Subcutaneous abdominal adipose tissue (tissue), 5 donors: ENCODE measurements around the gene PCP2.

Source experiments
- H3K27ac ChIP-seq: one replicate; pipeline ENCODE4 v1.7.0; 2013; ENCODE audit warnings: low read depth, mild to moderate bottlenecking, inconsistent platforms, low read length, moderate library complexity
- H3K27me3 ChIP-seq, 5 donors: one replicate each; pipeline ENCODE4 v1.7.0; 2013; ENCODE audit warnings: low read length in 5 of 5, inconsistent platforms in 1 of 5; ENCODE audit not compliant: control insufficient read depth in 5 of 5, insufficient read depth in 4 of 5
- H3K36me3 ChIP-seq, 5 donors: one replicate each; pipeline ENCODE4 v1.7.0; 2013; ENCODE audit warnings: low read length in 5 of 5; ENCODE audit not compliant: control insufficient read depth in 5 of 5, insufficient read depth in 5 of 5
- H3K4me1 ChIP-seq, 5 donors: one replicate each; pipeline ENCODE4 v1.7.0; 2013; ENCODE audit warnings: low read length in 5 of 5, mild to moderate bottlenecking in 3 of 5, moderate library complexity in 1 of 5; ENCODE audit not compliant: control insufficient read depth in 5 of 5, insufficient read depth in 5 of 5
- H3K4me3 ChIP-seq, 5 donors: one replicate each; pipeline ENCODE4 v1.7.0; 2013; ENCODE audit warnings: low read length in 5 of 5, low read depth in 1 of 5
- H3K9ac ChIP-seq, 5 donors: one replicate each; pipeline ENCODE4 v1.7.0; 2013; ENCODE audit warnings: low read length in 5 of 5, mild to moderate bottlenecking in 4 of 5, moderate library complexity in 3 of 5
- H3K9me3 ChIP-seq, 5 donors: one replicate each; pipeline ENCODE4 v1.7.0; 2013; ENCODE audit warnings: low read length in 5 of 5; ENCODE audit not compliant: control insufficient read depth in 5 of 5
- donor health status: healthy.
- donor health status: healthy.
- donor health status: healthy.
- donor health status: healthy.
- donor health status: healthy.

The PCP2 gene

GRCh38 chr19:7610491-7611240 is 22.9 kb downstream of the PCP2 start:
- Histone ChIP-seq H3K9me3 (no peaks in the 10 kb centered on the region), H3K9ac (no peak overlapping the region), H3K27me3 (peaks cover under 1 to 7% (median 5%) of the 10 kb centered on the region in 5 donors), H3K4me3 (no peak overlapping the region), H3K27ac (no peak overlapping the region), H3K4me1 (no peaks in the 10 kb centered on the region), H3K36me3 (no peaks in the 10 kb centered on the region)

GRCh38 chr19:7607874-7608560 is 25.5 kb downstream of the PCP2 start:
- Histone ChIP-seq H3K27me3 (peaks cover 5 to 23% (median 16%) of the 10 kb centered on the region in 5 donors), H3K36me3 (no peaks in the 10 kb centered on the region), H3K9me3 (peaks cover 0 to 2% (median 0%) of the 10 kb centered on the region in 5 donors), H3K9ac (no peak overlapping the region), H3K4me3 (no peak overlapping the region), H3K4me1 (no peaks in the 10 kb centered on the region), H3K27ac (no peak overlapping the region)

- H3K27me3 ChIP-seq = peaks cover 5 to 23% (median 17%) of the 10 kb centered on the region in 5 donors
- no peak overlapping the region for H3K4me3 ChIP-seq
- peaks cover 0 to 2% (median 0%) of the 10 kb centered on the region in 5 donors for H3K9me3 ChIP-seq
- no peaks in the 10 kb centered on the region for H3K36me3 ChIP-seq
- no peaks in the 10 kb centered on the region for H3K4me1 ChIP-seq
- H3K9ac ChIP-seq = no peak overlapping the region
- no peak overlapping the region for H3K27ac ChIP-seq
Measured at GRCh38 chr19:7607212-7607873, 26.2 kb downstream of the PCP2 start.

- Histone ChIP-seq H3K9me3 (peaks cover 0 to 2% (median 0%) of the 10 kb centered on the region in 5 donors), H3K4me3 (no peak overlapping the region), H3K27ac (no peak overlapping the region), H3K4me1 (no peaks in the 10 kb centered on the region), H3K36me3 (no peaks in the 10 kb centered on the region), H3K27me3 (peaks cover 3 to 23% (median 19%) of the 10 kb centered on the region in 5 donors), H3K9ac (no peak overlapping the region)
Measured at GRCh38 chr19:7606289-7606688, 27.2 kb downstream of the PCP2 start.

- H3K9ac ChIP-seq = no peak overlapping the region
- H3K27ac ChIP-seq = no peak overlapping the region
- peaks cover 0 to 23% (median 19%) of the 10 kb centered on the region in 5 donors for H3K27me3 ChIP-seq
- H3K9me3 ChIP-seq = peaks cover 0 to 2% (median 0%) of the 10 kb centered on the region in 5 donors
- no peaks in the 10 kb centered on the region for H3K36me3 ChIP-seq
- no peak overlapping the region for H3K4me3 ChIP-seq
- no peaks in the 10 kb centered on the region for H3K4me1 ChIP-seq
Measured at GRCh38 chr19:7605490-7606222, 27.9 kb downstream of the PCP2 start.

GRCh38 chr19:7603919-7604318 is 29.6 kb downstream of the PCP2 start:
- peaks cover 0 to 24% (median 19%) of the 10 kb centered on the region in 5 donors for H3K27me3 ChIP-seq
- H3K27ac ChIP-seq = no peak overlapping the region
- H3K4me1 ChIP-seq = no peaks in the 10 kb centered on the region
- H3K9me3 ChIP-seq = peaks cover 0 to 2% (median 0%) of the 10 kb centered on the region in 5 donors
- H3K4me3 ChIP-seq = no peak overlapping the region
- H3K9ac ChIP-seq = no peak overlapping the region
- H3K36me3 ChIP-seq = no peaks in the 10 kb centered on the region

GRCh38 chr19:7602935-7603497 is 30.5 kb downstream of the PCP2 start:
- H3K9ac ChIP-seq = no peak overlapping the region
- peaks cover 3 to 30% (median 21%) of the 10 kb centered on the region in 5 donors for H3K27me3 ChIP-seq
- no peak overlapping the region for H3K4me3 ChIP-seq
- peaks cover 0 to 2% (median 0%) of the 10 kb centered on the region in 5 donors for H3K9me3 ChIP-seq
- H3K36me3 ChIP-seq = no peaks in the 10 kb centered on the region
- no peaks in the 10 kb centered on the region for H3K4me1 ChIP-seq
- H3K27ac ChIP-seq = no peak overlapping the region

- Histone ChIP-seq H3K36me3 (no peaks in the 10 kb centered on the region), H3K4me1 (no peaks in the 10 kb centered on the region), H3K9ac (no peak overlapping the region), H3K9me3 (peaks cover 0 to 2% (median 0%) of the 10 kb centered on the region in 5 donors), H3K27ac (no peak overlapping the region), H3K27me3 (peaks cover 8 to 35% (median 26%) of the 10 kb centered on the region in 5 donors), H3K4me3 (no peak overlapping the region)
Measured at GRCh38 chr19:7602240-7602934, 31.1 kb downstream of the PCP2 start.

GRCh38 chr19:7600721-7601120 is 32.8 kb downstream of the PCP2 start:
- H3K9me3 ChIP-seq = peaks cover 0 to 2% (median 0%) of the 10 kb centered on the region in 5 donors
- H3K36me3 ChIP-seq = no peaks in the 10 kb centered on the region
- peaks cover 18 to 38% (median 36%) of the 10 kb centered on the region in 5 donors for H3K27me3 ChIP-seq
- H3K4me1 ChIP-seq = peaks cover 0 to 6% (median 3%) of the 10 kb centered on the region in 5 donors
- no peak overlapping the region for H3K4me3 ChIP-seq
- no peak overlapping the region for H3K9ac ChIP-seq
- H3K27ac ChIP-seq = no peak overlapping the region
